Epithelial cell of esophagus (primary cell): ENCODE data around the gene UQCRH.

Experiments used
- DNase-seq: peaks from one replicate; pipeline ENCODE4 v3.0.0; 2010; ENCODE audit warnings: low read depth
- H3K4me3 ChIP-seq: 2 replicates; pipeline ENCODE4 v1.5.1; 2011; ENCODE audit warnings: mild to moderate bottlenecking, low read length, control low read depth
- CTCF ChIP-seq: IDR thresholded peaks from 2 replicates; pipeline ENCODE4 v1.5.1; 2011; ENCODE audit warnings: low read depth, mild to moderate bottlenecking, low read length, control low read depth, inconsistent platforms; ENCODE audit not compliant: insufficient read depth; ENCODE audit errors: missing control alignments

The UQCRH gene

DNA sequence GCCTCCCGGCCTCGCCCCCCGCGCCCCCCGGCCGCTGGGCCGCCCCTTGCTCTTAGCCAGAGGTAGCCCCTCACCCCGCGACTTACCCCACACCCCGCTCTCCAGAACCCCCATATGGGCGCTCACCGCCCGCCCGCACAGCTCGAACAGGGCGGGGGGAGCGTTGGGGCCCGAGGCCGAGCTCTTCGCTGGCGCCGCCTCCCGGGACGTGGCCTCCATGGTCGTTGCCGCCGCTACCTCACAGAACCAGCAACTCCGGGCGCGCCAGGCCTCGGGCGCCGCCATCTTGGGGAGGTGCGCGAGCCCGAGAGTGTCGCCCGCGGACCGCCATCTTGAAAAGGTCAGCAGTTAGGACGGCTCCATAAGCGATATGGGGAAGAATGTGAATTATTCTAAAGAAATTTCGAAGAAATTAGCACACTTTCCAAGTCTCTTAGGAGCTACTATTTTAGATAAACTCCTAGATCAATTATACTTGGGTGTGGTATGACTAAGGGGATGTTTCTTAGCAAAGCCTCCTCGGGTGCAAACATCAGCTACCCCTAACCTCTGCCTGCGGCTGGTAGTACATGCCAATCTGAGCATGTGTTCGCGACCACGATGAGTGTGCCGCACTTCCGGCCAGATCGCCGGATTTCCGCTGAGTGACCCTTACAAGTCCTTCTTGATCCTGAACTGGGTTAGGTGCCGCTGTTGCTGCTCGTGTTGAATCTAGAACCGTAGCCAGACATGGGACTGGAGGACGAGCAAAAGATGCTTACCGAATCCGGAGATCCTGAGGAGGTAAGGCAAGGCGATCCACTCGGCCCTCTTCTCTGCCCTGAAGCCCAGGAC lies at the start of gene UQCRH, which contains the start of gene LRRC41:
TSS of gene UQCRH (plus strand) at position 661 of the 834 bp plus-strand sequence. CDS start at position 730, 69 bp downstream.
TSS of gene LRRC41 (minus strand) at position 579 of the 834 bp plus-strand sequence. CDS start at position 285, 294 bp downstream.
- no peak for TF ChIP-seq CTCF
- DNase-seq = peak; percentile 98

DNA sequence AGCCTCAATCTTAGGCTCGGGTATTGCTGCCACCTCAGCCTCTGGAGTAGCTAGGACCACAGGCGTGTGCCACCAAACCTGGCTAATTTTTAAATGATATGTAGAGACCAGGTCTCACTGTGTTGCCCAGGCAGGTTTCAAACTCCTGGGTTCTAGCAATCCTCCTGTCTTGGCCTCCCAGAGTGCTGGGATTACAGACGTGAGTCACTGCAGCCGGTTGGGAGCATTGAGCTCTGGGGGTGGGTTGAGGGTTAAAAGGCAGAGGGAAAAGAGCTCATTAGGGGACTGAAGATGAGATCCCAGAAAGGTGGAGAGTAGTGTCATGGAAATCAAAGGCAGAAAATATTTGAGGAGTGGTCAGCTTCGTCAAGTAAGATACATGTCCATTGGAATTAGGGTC lies 48.8 kb upstream of the UQCRH start:
- DNase-seq = no peak
- no peak for TF ChIP-seq CTCF
- H3K4me3 ChIP-seq = no peak overlapping the region

More for the DNA sequence above, at the start of gene UQCRH, which contains the start of gene LRRC41:
- H3K4me3 ChIP-seq = peak within 1 kb of the TSS; percentile 99

DNA sequence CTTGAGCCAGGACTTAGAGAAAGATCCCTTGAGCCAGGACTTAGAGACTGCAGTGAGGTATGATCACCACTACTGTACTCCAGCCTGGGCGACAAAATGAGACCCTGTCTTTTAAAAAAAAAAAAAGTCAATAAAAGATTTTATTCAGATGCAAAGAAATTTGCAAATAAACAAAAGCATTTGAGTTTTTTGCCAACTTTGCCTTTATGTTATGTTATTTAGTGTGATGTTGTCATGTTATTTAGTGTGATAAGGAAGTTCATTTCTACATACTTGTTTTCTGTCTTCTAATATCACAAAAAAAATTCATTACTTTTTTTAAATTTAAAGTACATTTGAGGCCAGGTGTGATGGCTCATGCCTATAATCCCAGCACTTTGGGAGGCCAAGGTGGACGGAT lies 47.0 kb upstream of the UQCRH start:
- no peak for DNase-seq
- no peak overlapping the region for H3K4me3 ChIP-seq
- no peak for TF ChIP-seq CTCF

- H3K4me3 ChIP-seq = no peak overlapping the region
- no peak for DNase-seq
These were observed 41.0 kb upstream of the UQCRH start for GRCh38 chr1:46262508-46262907.

DNA sequence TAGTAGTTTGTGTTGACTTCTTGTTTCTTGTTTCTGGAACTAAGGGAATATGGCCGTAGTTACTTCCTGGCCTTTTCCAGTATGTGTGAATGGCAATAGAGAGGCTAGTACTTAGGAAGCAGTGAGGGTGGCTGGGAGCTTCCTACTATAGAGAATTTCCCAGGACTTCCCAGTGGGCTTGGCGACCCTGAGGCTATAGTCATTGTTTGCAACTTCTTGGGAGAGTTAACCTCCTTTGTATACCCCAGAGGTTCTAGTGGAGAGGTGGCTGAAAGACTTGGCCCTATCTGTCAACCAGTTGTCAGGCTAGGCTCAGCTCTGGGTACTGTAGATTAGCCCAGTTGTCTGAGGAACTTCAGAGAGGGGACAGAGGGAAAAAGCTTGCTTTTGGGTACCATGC lies 40.4 kb upstream of the UQCRH start:
- DNase-seq = no peak
- no peak overlapping the region for H3K4me3 ChIP-seq
- TF ChIP-seq CTCF = no peak

More at GRCh38 chr1:46262508-46262907, 41.0 kb upstream of the UQCRH start:
- TF ChIP-seq CTCF = no peak

GRCh38 chr1:46268578-46268977 lies 34.9 kb upstream of the UQCRH start:
- DNase-seq = no peak
- TF ChIP-seq CTCF = no peak
- H3K4me3 ChIP-seq = no peak overlapping the region
